ENCODE measurements around the gene PRSS1.

Gene PRSS1

GRCh38 chr7:142795339-142795863 is 46.1 kb downstream of the PRSS1 start:
- DNase-seq (ENCODE audit: low read depth), result no peak

- DNase-seq (ENCODE audit: low read depth), result no peak
Measured at GRCh38 chr7:142796001-142796500, 46.8 kb downstream of the PRSS1 start.

DNA sequence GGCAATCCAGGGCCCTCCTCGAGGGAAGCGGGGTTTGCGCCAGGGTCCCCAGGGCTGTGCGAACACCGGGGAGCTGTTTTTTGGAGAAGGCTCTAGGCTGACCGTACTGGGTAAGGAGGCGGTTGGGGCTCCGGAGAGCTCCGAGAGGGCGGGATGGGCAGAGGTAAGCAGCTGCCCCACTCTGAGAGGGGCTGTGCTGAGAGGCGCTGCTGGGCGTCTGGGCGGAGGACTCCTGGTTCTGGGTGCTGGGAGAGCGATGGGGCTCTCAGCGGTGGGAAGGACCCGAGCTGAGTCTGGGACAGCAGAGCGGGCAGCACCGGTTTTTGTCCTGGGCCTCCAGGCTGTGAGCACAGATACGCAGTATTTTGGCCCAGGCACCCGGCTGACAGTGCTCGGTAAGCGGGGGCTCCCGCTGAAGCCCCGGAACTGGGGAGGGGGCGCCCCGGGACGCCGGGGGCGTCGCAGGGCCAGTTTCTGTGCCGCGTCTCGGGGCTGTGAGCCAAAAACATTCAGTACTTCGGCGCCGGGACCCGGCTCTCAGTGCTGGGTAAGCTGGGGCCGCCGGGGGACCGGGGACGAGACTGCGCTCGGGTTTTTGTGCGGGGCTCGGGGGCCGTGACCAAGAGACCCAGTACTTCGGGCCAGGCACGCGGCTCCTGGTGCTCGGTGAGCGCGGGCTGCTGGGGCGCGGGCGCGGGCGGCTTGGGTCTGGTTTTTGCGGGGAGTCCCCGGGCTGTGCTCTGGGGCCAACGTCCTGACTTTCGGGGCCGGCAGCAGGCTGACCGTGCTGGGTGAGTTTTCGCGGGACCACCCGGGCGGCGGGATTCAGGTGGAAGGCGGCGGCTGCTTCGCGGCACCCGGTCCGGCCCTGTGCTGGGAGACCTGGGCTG is 47.5 kb downstream of the PRSS1 start:
- DNase-seq (ENCODE audit: low read depth), result no peak

GRCh38 chr7:142797391-142798377 is 48.4 kb downstream of the PRSS1 start:
- DNase-seq (ENCODE audit: low read depth), result no peak

- no peak for DNase-seq (ENCODE audit: low read depth)
Measured at GRCh38 chr7:142798451-142799436, 49.5 kb downstream of the PRSS1 start.

- DNase-seq (ENCODE audit: low read depth), result no peak
Measured at GRCh38 chr7:142799437-142799835, 50.2 kb downstream of the PRSS1 start.

DNA sequence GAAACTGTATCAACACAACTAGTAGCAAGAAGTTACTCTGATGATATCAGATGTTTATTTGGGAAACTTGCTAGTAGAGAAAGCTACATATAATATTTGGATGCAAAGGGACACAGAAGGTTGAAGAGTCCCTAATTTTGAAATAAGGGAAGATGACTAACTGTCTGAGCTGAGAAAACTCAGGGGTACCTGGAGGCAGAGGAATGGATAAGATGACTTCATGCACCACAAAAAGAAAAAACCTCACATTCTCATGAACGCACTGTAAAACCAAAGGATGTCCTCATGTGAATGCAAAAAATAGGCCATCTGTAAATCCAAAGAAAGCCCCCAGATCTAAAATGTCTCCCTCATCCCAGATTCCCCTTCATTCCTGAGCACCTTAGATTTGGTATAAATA is 50.8 kb downstream of the PRSS1 start:
- no peak for DNase-seq (ENCODE audit: low read depth)

- DNase-seq (ENCODE audit: low read depth), result no peak
Measured at GRCh38 chr7:142800699-142801260, 51.5 kb downstream of the PRSS1 start.

- no peak for DNase-seq (ENCODE audit: low read depth)
Measured at GRCh38 chr7:142801601-142802295, 52.5 kb downstream of the PRSS1 start.

DNA sequence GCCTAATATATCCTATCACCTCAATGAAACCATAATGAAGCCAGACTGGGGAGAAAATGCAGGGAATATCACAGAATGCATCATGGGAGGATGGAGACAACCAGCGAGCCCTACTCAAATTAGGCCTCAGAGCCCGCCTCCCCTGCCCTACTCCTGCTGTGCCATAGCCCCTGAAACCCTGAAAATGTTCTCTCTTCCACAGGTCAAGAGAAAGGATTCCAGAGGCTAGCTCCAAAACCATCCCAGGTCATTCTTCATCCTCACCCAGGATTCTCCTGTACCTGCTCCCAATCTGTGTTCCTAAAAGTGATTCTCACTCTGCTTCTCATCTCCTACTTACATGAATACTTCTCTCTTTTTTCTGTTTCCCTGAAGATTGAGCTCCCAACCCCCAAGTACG is 53.0 kb downstream of the PRSS1 start:
- DNase-seq (ENCODE audit: low read depth), result no peak

Data from activated T-cell treated with anti-CD3 and anti-CD28 coated beads for 24 hours (primary cell).